ENCODE measurements around the gene MYH6.

The MYH6 gene

DNA sequence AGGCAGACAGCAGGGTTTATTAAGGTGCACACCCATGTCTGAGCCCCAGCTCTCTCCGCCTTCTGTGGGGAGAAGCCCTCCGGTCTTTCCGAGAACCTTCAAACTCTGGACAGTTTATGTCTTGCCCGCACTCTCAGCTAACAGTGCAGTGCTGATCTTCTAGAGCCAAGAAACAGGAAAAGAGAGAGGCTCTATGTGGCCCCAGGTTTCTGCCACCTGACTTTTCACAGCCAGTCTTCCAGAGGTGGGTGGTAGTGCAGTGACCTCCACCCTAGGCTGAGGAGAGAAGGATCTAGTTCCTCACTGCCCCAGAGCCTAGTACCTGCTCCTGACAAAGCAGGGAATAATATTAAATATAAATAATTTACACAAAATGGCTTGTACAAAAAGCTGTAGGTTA, 51.4 kb downstream of the MYH6 start:
- no peak for DNase-seq (ENCODE audit: low spot score)

DNA sequence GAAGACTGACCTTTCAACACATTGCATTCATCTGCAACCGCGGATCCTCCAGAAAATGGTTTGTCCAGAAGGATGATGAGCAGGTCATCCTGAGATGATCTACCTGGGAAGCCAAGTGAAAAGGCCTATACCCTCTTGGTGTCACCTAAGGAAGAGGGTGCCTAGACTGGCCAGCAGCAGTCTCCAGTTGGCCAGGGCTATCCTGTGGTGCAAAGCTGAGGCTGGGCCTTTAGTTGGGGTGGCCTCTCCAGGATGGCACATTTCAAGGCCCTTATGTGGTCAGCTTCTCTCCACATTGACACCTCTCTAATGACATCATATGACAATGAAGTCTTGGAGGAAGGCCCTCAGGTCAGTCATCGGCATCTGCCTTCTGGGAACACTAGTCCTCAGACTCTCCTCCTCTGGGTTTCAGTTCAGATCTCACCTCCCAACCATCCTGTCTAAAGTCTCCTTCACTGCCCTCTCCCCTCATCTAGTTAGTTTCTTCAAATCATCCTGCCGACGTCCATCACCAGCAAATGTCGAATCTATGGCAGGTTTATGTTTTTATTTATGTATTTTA, 52.1 kb downstream of the MYH6 start:
- no peak for DNase-seq (ENCODE audit: low spot score)

DNA sequence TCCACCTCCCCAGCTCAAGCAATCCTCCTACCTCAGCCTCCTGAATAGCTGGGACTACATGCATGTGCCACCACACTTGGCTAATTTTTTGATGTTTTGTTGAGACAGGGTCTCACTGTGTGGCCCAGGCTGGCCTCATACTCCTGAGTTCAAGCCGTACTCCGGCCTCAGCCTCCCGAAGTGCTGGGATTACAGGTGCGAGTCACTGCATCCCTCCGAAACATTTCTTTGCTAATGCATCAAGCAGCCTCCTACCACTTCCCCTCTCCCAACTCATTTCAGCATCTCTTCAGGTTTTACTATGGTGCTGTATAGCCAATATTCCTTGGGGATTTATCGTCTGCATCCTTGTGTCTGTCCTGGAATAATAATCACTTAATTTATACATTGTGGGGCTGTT, 53.1 kb downstream of the MYH6 start:
- no peak for DNase-seq (ENCODE audit: low spot score)

DNA sequence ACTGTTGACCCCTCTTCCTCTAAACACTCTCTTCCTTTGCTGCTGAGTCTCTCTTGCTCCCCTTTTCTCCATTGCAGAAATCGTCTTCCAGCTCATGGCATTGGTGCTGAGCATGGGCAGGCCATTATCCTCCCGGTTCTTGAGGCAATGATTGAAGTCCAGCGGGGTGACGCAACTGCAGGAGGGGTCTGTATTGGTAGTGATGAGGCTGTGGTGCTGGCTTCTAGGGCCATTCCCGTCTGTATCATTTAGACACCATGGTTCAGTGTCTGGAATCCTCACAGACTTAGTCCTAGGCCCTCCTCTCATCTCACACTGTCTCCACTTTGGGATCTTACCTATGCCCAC, 54.7 kb downstream of the MYH6 start:
- DNase-seq (ENCODE audit: low spot score): no peak

DNA sequence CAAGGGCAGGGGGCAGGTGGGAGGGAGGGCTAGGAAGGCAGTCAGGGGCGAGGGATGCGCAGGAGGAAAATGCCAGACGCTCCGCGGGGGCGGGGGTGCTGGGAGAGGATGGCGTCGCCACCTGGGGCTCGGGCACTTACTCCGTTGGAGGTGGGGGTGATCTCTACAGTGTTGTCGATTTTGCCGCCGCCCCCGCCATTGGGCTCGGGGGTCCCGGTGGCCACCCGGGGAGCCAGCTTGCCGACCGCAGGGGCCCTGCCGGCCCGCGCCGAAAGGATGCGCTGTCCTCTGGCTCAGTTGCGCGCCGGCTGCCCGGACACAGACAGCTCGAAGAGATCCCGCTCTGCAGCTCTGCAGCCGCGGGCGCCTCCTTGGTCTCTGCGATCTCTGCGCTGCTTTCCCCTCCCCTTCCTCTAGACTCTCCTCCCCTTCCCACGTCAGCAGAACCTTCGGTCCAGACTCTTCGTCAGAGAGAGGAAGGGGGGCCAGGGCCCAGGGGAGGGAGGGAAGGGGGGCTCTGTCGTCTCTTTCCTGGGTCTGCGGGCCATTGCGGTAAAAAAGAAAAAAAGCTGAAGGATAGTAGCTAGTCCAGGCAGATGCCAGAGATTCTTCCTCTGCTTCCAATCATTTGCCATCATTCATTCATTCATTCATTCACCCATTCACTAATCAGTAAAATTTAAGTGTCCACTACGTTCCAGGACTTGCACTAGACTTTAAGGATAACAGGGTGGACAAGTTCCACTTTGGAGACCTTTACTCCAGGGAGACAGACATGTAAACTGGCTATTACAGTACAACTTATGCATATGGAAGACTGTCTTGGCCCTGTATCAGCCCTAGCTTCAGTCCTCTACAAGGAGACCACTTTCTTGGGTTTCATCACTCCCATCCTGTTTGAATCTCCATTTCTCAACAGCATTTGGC, 55.3 kb downstream of the MYH6 start, which contains the start of gene SLC22A17:
TSS of gene SLC22A17 (minus strand) at position 382 of the 927 bp plus-strand sequence.
- peak; percentile 95 for DNase-seq (ENCODE audit: low spot score)

DNA sequence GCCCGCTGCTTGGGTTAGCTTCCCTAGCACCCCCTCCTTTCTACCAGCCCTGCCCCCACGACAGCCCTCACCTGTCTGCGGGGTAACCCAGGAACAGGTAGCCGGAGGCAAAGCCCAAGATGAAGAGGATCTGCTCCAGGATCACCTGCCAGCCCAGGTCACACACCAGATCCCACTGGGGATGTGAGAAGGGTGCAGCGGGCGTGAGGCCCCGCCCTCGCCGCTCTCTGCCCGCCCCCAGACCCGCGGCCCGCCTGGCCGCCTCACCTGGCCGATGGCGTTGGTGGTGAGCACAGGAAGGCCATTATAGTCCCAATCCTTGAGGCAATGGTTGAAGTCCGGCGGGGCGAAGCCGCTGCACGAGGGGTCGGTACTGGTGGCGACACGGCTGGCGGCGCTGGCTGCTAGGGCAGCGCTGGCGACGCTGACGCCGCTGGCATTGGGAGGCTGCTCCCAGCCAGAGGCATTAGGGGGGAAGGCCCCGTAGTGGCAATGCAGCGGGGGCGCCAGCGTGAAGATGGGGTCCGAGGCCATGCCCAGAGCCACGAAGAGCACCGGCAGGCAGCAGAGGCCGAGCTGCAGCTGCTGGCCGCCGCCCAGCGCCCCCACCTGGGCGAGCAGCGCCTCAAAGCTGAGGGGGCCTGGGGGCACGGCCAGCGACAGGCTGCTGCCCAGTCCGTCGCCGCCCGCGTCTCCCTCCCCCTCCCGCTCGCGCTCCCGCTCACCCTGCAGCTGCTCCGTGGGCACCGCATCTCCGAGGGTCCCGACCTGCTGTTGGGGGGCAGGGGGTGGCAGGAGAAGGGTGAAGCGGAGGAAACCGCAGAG, 56.2 kb downstream of the MYH6 start:
- peak; percentile 39 for DNase-seq (ENCODE audit: low spot score)

DNA sequence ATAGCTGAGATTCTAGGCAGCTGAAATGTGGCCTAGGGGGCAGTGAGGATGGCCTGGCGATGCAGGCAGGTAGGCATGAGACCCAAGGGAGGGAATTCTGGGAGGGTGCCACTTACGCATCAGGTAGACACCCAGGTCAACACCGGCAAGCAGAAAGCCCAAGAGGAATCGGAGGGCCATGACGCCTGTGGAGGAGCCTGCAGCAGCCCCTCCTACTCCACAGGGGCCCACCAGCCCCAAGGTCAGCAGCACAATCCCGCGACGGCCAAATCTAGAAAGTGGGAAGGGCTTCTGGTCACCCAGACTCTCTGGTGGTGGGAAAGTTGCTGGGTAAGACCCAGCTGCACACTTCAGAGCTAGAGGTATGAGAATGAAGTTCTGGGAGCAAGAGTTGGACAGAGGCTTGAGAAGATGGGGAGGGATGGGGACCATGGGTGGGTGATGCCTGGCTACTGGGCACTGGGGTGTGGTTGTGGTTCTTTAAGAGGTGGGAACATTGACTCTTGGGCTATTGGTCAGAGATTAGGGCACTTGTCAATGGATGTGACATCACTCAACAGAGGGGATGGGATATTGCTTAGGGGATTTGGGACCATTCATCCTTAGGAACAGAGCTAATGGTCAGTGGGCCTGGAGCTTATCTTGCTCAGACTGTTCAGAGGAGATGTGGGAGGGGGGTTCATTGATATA, 58.8 kb downstream of the MYH6 start:
- DNase-seq (ENCODE audit: low spot score): no peak

DNA sequence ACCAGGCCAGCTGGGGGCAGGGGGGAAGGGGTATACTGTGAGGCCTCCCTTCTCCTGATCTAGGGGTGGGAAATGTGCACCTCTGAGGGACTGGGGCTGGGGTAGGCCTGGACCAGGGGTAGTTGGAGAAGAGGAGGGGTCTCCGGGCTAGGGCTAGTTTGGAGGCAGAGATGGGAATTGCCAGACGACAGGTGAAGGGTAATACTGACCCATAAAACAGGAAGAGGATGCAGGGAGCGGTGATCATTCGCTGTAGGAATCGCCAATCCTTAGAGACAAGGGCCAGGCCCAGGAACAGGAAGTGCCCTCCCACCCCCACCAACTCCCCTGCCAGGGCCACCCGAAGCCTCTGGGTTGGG, 59.8 kb downstream of the MYH6 start:
- DNase-seq (ENCODE audit: low spot score): no peak

DNA sequence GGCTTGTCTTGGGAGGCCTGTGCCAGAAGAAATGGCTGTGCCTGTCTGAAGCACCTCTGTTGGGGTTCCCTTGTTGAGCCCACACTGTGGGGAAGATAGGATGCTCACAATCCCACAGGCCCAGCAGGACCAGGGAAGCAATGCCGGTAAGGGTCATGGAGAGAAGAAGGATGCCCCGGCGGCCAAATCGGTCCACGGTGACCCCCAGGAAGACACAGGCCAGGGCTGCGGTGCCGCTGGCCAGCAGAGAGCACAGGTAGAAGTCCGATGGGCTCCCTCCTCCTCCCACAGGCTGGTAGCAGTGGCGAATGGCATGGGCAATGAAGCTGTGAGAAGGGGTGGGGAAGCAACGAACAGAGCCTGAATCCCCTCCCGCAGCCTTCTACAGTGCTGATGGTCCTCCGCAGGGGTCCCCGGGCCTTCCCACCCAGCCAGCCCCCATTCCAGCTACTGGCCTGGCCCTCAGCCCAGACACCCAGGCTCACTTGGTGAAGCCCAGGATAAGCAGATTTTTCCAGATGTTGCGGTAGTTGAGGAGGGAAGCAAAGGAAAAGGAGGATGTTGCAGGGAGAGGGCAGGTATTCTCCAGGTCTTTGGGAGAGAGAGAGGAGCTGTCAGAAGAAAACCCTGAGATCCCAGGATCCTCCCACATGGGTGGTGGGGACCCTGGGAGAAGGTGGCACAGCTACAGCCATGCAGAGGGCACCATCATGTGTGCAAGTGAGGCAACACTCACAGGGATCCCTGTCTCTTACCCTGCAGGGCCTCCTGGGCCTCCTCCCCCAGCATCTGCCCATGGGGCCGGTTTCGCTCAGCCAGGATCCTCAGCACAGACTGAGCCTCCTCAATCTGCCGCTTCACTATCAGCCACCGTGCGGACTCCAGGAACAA, 60.4 kb downstream of the MYH6 start:
- no peak for DNase-seq (ENCODE audit: low spot score)

DNA sequence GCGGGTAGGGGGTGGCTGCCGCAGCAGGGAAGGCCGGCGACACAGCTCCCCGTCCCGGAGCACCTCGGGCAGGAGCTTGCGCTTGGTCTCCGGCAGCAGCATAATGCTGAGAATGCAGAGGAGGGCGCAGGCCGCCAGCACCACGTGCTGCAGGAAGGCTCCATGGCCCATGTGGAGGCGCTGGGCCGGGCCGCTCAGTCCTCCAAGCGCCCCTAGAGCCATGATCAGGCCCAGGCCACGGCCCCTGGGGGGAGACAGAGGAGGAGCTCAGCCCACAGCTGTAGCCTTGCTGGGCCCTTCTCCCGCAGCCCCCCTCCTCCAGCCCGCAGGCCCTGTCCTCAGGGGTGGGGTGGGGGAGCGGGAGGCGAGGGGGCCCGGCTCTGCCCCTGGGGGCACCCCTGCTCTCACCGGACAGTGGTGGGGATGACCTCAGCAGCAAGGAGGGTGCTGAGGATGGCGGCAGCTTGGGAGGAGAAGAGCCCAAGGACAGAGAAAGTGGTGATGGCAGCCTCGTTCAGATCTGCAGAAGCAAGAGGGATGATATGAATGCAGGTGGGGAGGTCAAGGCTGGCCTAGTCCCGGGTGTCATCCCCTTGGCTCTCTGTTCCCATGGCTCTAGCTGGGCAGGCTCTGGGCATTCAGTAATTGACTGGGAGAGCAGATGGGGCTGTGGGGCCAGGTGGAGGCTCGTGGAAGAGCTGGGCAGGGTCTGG, 61.2 kb downstream of the MYH6 start:
- no peak for DNase-seq (ENCODE audit: low spot score)

DNA sequence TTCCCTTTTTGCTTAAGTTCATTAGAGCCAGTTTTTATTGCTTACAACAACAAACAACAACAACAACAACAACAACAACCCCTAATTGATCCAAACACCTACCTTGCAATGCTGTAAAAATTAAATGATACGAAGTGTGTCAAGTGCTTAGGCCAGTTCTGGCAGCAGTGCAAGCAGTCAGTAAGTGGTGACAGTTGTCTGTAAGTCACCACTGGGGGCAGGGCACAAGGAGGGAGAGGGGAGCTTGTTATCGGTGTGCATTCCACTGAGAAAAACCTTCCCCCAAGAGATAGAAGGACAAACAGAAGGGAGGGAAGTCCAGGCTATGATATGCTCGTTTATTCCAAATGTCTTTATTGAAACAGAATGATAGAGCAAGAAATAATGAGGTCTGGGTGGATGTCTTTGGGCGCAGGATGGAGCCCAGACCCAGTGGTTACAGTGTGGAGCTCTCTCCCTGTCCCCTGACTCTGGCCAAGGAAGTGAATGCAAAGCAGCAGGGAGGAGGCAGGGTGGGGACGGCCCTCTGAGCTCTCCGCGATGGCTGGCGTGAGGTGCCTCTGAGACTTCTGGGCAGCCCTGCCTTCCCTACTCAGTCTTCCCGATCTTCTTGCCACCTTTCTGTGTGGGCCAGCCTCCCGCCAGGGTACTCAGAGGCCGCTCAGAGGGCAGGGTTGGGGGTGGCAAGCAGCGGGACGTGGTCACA, 61.9 kb downstream of the MYH6 start:
- DNase-seq (ENCODE audit: low spot score): no peak

DNA sequence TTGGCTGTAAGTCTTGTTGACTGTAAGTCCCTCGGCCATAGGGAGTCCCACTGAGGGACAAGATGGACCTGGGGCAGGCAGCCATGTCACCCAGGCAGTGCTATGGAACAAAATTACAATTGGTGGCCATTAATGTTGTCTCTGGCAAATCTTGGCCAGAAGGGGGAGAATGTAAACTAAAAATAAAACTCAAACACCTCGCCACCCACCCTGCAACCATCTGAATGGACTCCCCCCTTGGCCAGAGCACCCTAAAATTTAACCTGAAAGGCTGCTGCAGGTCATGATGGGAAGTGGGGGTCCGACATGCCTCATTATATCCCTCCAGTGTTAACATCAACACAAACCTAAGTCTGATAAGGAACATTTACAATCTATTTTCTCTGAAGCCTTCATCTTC, 63.6 kb downstream of the MYH6 start:
- DNase-seq (ENCODE audit: low spot score): no peak

DNA sequence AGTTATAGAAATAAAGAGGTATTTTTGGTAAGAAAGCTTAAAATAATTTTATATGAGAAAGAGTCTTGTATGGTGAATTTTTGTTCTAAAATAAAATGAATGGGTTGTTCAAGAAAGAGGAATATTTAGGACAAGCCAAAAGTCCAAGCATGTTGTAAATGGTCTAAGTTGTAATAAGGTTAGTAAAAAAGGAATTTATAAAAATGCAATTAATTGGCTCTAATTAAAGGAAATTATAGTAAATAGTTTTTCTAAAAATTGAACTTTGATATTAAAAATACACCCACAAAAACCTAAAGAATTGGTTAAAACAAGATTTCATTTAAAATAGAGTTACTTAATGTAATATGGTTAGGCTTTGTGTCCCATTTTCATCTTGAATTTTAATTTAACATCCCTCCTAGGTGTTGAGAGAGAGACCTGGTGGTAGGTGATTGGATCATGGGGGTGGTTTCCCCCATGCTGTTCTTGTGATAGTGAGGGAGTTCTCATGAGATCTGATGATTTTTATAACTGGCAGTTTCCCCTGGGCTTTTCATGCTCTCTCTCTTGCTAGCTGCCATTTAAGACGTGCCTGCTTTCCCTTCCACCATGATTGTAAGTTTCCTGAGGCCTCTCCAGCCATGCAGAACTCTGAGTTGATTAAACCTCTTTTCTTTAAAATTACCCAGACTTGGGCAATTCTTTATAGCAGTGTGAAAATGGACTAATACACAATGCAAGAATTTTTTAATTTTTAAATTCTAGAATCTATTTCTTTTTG, 68.4 kb downstream of the MYH6 start:
- DNase-seq (ENCODE audit: low spot score): no peak

DNA sequence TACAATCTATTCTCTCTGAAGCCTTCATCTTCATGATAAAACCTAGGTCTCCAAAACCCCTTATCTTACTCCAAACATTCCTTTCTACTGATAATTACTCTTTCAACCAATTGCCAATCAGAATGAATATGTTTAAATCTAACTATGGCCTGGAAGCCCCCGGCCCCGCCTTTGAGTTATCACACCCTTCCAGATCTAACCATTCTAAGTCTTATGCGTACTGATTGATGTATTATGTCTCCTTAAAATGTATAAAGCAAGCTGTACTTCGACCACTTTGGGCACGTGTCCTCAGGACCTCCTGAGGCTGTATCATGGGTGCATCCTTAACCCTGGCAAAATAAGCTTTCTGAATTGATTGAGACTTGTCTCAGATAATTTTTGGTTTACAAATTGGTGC, 72.5 kb downstream of the MYH6 start:
- no peak for DNase-seq (ENCODE audit: low spot score)
